Measurements from ENCODE around the gene CEP85L. TPM values are rescaled to one million over a fixed set of nuclear protein-coding genes. Genes with fewer than 3 reads are reported as not detected.

The CEP85L gene
- total RNA-seq, 1 donor from 2014 or later: 3.0 TPM

DNA sequence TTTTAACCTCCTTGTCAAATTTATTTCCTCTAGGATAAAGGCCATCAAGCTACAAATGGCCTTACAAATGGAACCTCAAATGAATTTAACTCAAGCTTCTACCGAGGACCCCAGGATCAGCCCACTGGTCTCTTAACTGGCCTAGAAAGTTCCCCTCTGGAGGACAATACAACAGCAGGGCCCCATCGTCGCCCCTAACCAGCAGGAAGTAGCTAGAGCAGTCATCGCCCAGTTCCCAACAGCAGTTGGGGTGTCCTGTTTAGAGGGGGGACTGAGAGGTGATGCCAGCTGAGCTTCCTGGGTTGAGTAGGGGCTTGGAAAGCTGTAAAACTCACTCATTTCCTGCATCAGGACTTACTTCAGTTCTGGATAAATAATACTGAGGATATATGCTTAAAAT, 25.6 kb downstream of the CEP85L start:
- DNase-seq (ENCODE audit: low spot score): no peak
- ATAC-seq: no peak

DNA sequence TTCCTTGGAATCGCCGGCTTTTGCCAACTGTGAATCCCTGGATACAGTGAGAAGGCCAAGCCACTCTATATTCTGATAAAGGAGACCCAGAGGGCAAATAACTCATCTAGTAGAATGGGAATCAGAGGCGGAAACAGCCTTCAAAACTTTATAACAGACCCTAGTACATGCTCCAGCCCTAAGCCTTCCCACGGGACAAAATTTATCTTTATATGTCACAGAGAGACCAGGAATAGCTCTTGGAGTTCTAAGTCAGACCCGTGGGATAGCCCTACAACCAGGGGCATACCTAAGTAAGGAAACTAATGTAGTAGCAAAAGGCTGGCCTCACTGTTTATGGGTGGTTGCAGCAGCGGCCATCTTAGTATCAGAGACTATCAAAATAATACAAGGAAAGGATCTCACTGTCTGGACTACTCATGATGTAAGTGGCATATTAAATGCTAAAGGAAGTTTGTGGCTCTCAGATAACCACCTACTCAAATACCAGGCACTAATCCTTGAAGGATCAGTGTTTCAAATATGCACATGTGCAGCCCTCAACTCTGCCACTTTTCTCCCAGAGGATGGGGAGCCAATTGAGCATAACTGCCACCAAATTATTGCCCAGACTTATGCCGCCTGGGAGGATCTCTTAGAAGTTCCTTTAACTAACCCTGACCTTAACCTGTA, 29.5 kb downstream of the CEP85L start:
- ATAC-seq (no peak), DNase-seq (ENCODE audit: low spot score) (no peak)

DNA sequence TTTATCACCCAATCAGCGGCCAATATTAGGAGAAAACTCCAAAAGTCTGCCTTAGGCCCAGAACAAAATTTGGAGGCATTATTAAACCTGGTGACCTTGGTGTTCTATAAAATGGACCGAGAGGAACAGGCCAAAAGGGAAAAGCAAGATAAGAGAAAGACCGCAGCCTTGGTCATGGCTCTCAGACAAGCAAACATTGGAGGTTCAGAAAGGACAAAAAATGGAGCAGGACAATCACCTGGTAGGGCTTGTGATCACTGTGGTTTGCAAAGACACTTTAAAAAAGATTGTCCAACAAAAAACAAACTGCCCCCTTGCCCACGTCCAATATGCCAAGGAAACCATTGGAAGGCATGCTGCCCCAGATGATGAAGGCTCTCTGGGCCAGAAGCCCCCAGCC, 31.2 kb downstream of the CEP85L start:
- ATAC-seq (peak; percentile 74), DNase-seq (ENCODE audit: low spot score) (no peak)

DNA sequence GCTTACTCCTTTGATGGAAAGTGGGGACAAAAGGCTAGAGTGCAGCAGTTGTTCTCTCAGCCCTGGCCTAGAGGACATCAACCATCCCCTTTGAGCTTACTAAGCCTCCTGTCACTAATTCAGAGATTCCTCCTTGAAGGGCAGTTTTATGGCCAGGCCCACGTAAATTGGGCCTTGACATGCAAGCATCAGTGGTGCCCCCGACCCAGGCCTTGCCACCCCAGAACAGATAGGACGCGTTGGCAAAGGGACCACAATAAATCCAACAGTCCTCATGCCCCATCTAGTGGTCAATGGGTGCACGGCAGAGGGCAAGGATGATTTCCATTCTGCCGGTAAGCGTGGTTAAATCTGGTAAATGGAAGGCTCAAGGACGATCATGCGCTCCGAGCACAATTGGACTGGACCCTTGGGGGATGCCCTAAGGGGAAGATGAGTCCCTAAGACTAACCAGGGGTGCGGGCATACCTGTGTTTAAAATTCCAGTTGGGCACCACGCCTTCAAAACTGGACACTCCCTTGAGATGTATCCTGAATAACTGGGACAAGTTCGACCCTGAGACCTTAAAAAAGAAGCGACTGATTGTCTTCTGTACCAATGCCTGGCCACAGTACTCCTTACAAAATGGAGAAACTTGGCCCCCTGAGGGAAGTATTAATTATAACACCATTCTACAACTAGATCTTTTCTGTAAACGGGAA, 32.6 kb downstream of the CEP85L start:
- DNase-seq (ENCODE audit: low spot score) (peak; percentile 62), ATAC-seq (peak; percentile 94)

DNA sequence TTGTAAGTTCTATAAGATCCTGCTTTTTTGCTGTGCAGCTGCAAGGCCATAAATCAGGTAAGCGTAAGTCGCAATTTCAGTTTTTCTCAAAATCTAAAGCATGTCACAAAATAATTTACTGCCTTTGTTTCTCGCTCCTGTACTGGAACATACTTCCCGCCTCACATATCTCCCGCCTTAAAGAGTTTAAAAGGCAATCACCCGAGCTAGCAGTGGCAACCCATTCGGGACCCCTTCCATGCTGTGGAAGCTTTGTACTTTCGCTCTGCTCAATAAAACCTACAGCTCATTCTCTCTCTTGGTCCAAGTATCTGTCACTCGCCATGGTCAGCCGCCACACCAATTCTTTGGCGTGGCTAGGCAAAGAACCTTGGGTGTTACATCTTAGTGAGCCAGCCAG, 34.0 kb downstream of the CEP85L start:
- ATAC-seq (no peak), DNase-seq (ENCODE audit: low spot score) (no peak)

DNA sequence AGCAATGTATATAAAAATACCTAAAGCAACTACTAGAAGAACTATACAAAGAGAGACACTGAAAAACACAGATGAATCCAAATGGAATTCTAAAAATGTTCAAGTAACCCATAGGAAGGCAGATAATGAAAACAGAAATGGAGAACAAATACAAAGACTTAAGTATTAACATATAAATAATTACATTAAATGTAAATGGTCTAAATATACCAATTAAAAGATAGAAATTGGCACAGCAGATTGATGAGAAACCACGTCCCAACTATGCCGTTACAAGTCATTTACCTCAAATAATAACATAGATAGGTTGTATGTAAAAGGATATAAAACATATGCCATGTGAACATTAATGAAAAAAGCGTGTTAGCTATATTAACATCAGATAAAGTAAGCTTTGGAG, 40.1 kb downstream of the CEP85L start:
- DNase-seq (ENCODE audit: low spot score): no peak
- no peak for ATAC-seq

DNA sequence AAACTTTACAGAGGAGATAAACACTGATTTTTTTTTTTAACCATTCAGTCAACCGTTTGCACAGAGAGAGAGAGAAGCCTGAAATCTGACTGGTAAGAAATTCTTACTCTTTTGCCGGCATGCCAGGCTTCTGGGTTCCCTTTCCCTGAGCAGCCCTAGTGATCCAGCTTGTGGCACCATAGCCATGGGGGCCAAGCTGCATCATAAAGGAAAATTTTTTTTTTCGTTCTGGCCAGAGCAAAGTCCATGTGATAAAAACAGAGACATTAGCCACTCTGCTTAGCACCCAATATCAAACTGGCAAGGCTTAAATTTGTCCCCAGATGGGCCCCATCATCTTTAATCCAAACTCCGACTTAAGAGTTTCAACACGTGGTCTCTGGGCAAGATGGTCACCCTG, 44.5 kb downstream of the CEP85L start:
- ATAC-seq (no peak), DNase-seq (ENCODE audit: low spot score) (no peak)

DNA sequence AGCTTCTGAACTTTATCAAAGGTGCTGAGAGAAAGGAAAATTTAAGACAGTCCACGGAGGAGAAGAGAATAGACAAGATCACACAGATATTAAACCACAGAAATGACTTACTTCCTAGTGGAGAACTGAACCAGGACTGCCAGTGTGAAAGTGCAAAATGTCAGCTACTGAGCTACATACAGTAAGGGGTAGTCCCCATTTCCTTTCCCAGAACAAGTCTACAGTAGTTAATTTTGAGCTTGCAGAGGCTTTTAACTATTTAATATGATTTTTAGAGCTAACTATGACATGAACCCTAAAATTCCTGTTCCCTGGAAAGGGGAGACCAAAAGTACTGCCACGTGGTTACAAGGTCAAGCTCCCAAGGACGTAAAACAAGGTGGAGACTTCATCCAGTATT, 45.1 kb downstream of the CEP85L start:
- ATAC-seq: no peak

DNA sequence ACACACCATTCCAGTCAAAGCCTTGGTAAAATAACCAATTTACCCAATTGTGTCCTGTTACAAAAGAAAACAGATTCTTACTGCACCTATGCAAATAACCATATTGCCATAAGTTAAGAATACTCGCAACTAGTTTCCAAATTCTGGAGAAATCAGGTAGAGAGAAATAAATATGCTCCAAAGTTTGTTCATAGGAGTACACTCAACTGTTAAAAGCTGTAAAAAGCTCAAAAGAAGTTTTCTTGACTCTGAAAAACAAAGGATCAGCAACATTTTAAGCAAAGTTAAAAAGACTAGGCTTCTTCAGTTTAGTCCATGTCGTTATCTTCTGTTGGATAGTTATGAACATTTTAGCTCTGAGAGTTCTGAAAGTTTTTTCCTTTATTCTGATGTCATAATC, 48.0 kb downstream of the CEP85L start:
- DNase-seq (ENCODE audit: low spot score) (no peak), ATAC-seq (no peak)

More for the DNA sequence above, 45.1 kb downstream of the CEP85L start:
- DNase-seq (ENCODE audit: low spot score): no peak

DNA sequence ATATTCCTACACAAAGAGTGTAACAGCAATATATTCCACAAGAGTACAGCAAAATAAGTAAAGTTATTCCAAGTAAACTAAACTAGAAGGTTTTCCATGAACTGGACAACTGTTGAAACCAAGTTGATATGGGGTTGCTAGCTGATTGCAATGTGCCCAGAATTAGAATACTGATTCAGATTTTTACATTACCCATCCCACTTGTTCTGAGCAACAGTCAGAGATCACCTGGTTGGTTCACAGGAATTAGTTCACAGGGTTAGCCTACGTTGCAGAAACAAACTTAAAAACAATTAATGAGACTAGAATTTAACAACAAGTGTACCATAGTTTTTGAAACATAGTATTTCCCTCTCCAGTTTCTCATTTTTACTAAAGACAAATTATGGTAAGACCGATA, 49.1 kb downstream of the CEP85L start:
- no peak for DNase-seq (ENCODE audit: low spot score)
- no peak for ATAC-seq

DNA sequence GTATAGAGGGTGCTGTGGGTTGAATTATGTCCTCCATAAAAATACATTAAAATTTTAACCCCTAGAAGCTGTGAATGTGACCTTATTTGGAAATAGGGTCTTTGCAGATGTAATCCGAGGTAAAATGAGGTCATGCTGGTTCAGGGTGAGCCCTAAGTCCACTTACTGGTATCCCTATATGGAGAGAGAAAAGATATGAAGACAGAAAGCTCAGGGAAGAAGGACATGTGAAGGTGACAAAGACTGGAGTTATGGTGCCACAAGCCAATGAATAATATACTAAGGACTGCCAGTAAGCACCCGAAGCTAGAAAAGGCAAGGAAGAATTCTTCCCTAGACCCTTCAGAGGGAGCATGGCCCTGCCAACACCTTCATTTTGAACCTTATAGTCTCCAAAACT, 53.1 kb downstream of the CEP85L start:
- no peak for ATAC-seq
- no peak for DNase-seq (ENCODE audit: low spot score)

DNA sequence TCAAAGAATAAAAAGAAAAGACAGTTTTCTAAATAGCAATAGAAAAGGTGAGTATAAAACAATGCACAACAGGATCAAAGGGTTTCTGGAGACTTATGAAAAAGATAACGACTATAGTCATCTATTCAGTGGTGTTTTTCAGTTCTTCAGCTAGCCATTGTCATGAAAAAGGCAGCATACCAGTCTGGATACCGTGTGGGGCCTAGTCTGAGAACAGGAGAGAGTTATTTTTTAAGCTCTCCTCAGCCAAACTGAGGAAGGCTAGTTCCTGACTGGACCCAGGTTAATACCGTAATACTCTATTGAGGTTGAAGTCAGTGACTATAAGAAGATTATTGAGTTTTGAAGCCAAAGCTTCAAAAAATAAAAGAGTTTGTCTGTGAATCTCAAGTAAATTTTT, 53.8 kb downstream of the CEP85L start:
- ATAC-seq: no peak
- no peak for DNase-seq (ENCODE audit: low spot score)

DNA sequence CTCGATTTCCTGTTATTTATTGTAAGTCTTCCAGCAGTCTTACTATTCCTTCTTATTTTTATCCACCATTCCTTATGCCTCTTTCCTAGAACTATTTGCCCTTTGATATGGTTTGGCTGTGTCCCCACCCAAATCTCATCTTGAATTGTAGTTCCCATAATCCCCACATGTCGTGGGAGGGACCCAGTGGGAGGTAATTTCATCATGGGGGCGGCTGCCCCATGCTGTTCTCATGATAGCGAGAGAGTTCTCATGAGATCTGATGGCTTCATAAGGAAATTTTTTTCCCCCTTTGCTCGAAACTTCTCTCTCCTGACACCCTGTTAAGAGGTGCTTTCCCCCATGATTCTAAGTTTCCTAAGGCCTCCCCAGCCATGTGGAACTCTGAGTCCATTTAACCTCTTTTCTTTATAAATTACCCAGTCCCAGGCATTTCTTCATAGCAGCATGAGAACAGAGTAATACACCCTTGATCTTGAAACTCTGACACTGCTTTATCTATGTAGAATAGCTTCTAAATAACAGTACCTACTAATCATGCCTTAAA, 54.5 kb downstream of the CEP85L start:
- ATAC-seq (no peak), DNase-seq (ENCODE audit: low spot score) (no peak)

DNA sequence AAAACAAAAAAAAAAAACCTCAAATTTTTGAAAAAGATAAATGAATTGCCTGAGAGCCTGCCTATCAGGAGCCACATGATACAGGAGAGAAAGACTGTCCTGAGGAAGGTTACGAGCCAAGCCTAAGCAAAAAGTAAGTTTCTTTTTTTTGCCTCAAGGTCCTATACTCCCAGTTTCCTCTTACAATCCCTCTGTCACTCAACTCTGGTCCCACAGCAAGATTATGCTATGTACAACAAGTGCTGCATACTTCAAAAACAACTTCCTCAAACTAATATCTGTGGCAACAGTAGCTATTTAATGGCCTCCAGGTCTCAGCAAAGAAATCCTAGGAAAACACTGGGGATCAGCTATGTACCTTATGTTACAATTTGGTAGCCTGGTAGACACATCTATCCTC, 56.5 kb downstream of the CEP85L start:
- ATAC-seq: no peak

DNA sequence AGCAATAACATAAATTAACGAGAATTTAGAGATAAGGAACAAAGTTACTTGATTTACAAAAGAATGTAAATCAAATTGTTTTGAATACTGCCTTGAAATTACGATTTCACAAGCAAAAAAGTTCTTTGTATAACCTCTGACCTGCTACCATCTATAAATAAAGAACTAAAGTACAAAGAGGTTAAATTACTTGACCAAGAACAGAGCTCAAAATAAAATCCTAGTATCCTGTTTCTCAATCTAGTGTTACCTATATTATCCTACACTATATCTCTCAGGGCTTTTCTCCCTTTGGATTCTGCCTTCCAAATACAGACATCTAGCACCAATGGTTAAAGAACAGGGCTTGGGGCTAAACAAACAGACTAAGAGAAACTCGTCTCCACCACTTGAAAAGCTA, 59.5 kb downstream of the CEP85L start:
- peak; percentile 44 for ATAC-seq
- no peak for DNase-seq (ENCODE audit: low spot score)

More for the DNA sequence above, 56.5 kb downstream of the CEP85L start:
- DNase-seq (ENCODE audit: low spot score): no peak

DNA sequence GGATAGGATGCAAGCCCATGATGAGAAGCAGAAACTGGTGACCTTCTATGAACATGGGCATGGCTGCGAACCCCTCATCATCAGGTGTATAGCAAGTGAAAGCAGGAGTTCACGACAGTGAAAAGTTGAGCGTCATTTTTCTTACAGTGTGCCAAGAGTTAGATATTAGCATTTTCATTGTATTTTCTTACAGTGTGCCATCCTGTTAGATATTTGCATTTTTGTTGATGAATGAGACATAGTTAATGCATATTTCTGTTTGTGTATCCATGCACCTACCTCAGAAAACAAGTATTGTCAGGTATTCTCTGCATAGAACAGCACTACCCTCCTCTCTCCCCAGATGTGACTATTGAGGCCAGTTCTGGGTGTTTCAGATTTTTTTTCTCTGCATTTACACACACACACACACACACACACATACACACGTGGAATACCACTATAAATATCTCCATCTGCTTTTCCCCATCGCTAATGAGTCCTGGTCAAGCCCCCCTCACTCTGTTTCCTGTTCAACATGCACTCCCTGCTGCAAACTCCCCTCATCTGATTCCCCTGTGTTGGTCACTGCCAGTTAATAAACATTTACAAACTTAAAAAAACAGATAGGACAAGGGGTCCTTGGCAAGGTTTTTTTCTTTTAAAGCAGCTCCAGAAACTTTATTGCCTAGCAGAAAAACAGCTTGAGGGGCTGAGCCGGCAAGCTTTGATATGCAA, 61.6 kb downstream of the CEP85L start:
- no peak for ATAC-seq
- no peak for DNase-seq (ENCODE audit: low spot score)

DNA sequence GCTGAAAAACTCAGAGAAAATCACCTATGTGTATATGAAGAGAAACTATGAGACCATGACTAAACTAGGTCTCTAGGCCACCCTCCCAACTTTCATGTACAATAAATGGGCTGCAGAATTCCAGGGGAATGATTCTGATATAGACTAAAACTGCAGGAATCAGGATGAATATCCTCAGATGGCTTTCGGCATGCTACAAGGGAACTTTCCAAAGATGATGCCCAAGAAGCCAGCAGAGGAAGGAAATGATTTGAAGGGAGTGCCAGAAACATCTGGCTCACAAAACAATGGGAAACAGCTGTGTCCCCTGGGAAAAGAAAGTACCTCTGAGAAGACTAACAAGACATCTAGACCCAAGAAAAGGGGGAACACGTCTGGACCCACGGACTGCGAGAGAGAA, 62.2 kb downstream of the CEP85L start:
- no peak for DNase-seq (ENCODE audit: low spot score)
- no peak for ATAC-seq

DNA sequence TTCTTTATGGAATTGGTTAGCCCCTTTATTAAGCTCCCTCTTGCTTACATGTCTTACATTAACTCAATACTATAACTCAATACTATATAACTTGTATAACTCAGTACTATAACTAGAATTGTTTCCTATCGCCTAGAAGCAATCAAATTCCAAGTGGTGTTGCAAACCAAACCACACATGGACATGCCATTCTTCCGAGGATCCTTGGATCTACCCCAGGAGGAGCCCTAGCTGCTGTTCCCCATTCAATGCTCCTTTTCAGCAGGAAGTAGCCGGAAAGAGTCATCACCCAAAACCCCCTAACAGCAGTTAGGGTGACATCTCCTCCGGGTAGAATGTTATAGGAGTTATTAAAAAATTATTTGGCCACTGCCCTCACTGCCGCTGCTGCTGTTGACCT, 62.8 kb downstream of the CEP85L start:
- ATAC-seq: no peak
- DNase-seq (ENCODE audit: low spot score): no peak

DNA sequence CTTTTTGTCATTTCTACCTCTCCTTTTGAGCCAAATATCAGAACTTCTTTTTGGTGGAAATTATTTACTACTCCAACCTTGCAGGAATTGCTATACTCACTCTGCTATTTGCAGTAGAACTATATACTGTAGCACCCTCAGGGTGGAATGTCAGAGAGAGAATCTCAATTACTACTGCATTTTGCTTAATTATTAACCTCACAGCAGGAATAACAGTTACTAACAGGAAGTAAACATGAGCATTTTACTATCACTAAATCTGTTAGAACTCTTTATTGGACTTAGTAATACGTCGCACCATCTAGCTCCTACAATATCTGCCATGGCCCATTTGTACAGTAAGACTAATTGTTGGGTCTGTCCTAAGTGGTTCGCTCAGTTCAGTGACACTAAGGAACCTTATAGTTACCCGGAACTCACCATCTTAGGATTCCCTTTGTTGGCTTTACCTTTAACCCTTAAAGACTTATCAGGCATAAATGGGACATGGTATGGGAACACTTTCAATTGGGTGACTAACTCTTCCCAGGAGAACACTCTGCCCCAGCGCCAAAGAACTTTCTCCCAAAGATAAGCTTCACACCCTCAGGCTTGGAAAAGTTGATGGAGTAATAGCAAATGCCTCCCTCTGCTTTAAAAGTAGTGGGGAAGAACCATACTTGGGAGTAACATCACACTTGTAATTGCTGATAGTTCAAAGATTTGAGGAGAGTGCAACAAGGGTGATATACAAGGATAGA, 64.5 kb downstream of the CEP85L start:
- DNase-seq (ENCODE audit: low spot score) (no peak), ATAC-seq (no peak)

DNA sequence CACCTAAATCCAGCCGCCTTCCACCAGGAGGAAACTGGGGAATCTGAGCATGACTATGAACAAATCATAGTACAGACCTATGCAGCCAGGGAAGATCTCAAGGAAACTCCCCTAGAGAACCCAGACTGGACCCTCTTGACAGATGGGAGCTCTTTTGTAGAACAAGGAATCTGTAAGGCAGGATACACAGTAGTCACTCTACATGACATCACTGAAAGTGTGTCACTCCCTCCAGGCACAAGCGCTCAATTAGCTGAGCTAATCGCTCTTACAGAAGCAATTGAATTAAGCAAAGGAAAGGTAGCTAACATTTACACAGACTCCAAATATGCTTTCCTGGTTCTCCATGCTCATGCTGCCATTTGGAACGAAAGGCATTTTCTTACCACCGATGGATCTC, 66.5 kb downstream of the CEP85L start:
- ATAC-seq: no peak

DNA sequence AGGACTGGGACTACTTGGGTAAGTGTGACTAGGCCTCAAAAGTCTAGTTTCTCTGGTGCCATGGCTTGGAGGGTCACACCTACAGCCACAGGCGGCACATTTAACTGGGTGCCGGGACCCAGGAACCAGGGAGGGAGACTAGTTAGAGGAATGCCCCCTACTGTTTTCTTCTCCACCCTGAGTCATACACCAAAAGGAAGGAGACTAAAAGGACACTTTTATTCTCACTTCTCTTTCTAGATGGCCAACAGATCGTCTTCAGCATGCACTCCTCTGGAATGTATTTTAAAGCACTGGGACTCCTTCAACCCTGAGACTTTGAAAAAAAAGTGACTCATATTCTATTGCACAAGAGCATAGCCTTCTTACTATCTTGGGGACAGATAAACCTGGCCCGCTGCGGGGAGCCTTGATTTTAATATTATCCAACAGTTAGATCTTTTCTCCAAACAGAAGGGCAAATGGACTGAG, 69.9 kb downstream of the CEP85L start:
- ATAC-seq (peak; percentile 12), DNase-seq (ENCODE audit: low spot score) (no peak)

More for the DNA sequence above, 66.5 kb downstream of the CEP85L start:
- no peak for DNase-seq (ENCODE audit: low spot score)
